HG03064 (cell line): Measurements from ENCODE around the gene MAGI1.
A peak's percentile ranks its signal among the peaks of the same experiment; 100 is the strongest.

ENCODE experiments used
- ATAC-seq: cut with Tn5 transposase; IDR thresholded peaks from one replicate; pipeline ENCODE4 v1.9.1; 2021; ENCODE audit warnings: low read depth; ENCODE audit not compliant: unreplicated experiment

The MAGI1 gene

GRCh38 chr3:65978116-65978515, 60.6 kb downstream of the MAGI1 start:
- no peak for ATAC-seq

GRCh38 chr3:65975032-65975431, 63.7 kb downstream of the MAGI1 start:
- no peak for ATAC-seq

GRCh38 chr3:65974509-65974908, 64.2 kb downstream of the MAGI1 start:
- no peak for ATAC-seq

- ATAC-seq: no peak
Observed at GRCh38 chr3:65972765-65973164, 66.0 kb downstream of the MAGI1 start.

- no peak for ATAC-seq
Observed at GRCh38 chr3:65971293-65972252, 67.1 kb downstream of the MAGI1 start.

GRCh38 chr3:65968996-65969395, 69.7 kb downstream of the MAGI1 start:
- no peak for ATAC-seq

GRCh38 chr3:65967451-65967850, 71.3 kb downstream of the MAGI1 start:
- no peak for ATAC-seq

GRCh38 chr3:65964838-65965237, 73.9 kb downstream of the MAGI1 start:
- ATAC-seq: no peak

- ATAC-seq: peak; percentile 97
Observed at GRCh38 chr3:65963787-65964677, 74.7 kb downstream of the MAGI1 start.

GRCh38 chr3:65961733-65962132, 77.0 kb downstream of the MAGI1 start:
- ATAC-seq: no peak

- ATAC-seq: no peak
Observed at GRCh38 chr3:65961128-65961527, 77.6 kb downstream of the MAGI1 start.

- no peak for ATAC-seq
Observed at GRCh38 chr3:65960087-65960486, 78.6 kb downstream of the MAGI1 start.

GRCh38 chr3:65958216-65958615, 80.5 kb downstream of the MAGI1 start:
- ATAC-seq: no peak

GRCh38 chr3:65955792-65956477, 82.8 kb downstream of the MAGI1 start:
- ATAC-seq: no peak

GRCh38 chr3:65953881-65954733, 84.6 kb downstream of the MAGI1 start:
- ATAC-seq: no peak

GRCh38 chr3:65953301-65953812, 85.4 kb downstream of the MAGI1 start:
- no peak for ATAC-seq

GRCh38 chr3:65952842-65953241, 85.9 kb downstream of the MAGI1 start:
- ATAC-seq: no peak

GRCh38 chr3:65951836-65952505, 86.7 kb downstream of the MAGI1 start:
- ATAC-seq: no peak
